WI38 (cell line): Measurements from ENCODE around the gene AKAP12.
"Not testable (repeated sequence)": the region's sequence is repeated elsewhere in the genome, so short reads cannot be mapped to it uniquely, and the experiment has no call there.

Experiments used
- H3K4me3 ChIP-seq: 2 replicates; pipeline ENCODE4 v1.5.1; 2011; ENCODE audit warnings: low read depth, mild to moderate bottlenecking, control low read depth, low read length
- TF ChIP-seq, protein P1 (sequence below): IDR thresholded peaks from 2 replicates; pipeline ENCODE4 v1.5.1; 2012; ENCODE audit warnings: low read depth, mild to moderate bottlenecking, control low read depth, low read length

AKAP12 gene

DNA sequence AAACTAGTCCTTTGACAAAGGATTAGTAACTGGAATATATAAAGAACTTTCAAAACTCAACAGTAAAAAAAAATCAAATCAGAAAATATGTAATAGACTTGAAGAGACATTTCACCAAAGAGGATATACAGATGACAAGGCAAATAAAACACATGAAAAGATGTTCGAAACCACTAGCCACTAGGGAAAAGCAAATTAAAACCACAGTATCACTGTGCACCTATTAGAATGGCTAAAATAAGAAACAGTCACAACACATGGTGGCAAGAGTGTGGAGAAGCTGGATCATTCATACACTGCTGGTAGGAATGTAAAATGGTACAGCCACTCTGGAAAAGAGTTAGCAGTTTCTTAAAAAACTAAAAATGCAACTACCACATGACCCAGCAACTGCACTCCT is 136.7 kb downstream of the AKAP12 start:
- TF ChIP-seq, protein P1, sequence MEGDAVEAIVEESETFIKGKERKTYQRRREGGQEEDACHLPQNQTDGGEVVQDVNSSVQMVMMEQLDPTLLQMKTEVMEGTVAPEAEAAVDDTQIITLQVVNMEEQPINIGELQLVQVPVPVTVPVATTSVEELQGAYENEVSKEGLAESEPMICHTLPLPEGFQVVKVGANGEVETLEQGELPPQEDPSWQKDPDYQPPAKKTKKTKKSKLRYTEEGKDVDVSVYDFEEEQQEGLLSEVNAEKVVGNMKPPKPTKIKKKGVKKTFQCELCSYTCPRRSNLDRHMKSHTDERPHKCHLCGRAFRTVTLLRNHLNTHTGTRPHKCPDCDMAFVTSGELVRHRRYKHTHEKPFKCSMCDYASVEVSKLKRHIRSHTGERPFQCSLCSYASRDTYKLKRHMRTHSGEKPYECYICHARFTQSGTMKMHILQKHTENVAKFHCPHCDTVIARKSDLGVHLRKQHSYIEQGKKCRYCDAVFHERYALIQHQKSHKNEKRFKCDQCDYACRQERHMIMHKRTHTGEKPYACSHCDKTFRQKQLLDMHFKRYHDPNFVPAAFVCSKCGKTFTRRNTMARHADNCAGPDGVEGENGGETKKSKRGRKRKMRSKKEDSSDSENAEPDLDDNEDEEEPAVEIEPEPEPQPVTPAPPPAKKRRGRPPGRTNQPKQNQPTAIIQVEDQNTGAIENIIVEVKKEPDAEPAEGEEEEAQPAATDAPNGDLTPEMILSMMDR, result no peak
- H3K4me3 ChIP-seq, result no peak overlapping the region

- TF ChIP-seq, protein P1, result no peak
- no peak overlapping the region for H3K4me3 ChIP-seq
Measured at GRCh38 chr6:151377095-151377494, 137.3 kb downstream of the AKAP12 start.

DNA sequence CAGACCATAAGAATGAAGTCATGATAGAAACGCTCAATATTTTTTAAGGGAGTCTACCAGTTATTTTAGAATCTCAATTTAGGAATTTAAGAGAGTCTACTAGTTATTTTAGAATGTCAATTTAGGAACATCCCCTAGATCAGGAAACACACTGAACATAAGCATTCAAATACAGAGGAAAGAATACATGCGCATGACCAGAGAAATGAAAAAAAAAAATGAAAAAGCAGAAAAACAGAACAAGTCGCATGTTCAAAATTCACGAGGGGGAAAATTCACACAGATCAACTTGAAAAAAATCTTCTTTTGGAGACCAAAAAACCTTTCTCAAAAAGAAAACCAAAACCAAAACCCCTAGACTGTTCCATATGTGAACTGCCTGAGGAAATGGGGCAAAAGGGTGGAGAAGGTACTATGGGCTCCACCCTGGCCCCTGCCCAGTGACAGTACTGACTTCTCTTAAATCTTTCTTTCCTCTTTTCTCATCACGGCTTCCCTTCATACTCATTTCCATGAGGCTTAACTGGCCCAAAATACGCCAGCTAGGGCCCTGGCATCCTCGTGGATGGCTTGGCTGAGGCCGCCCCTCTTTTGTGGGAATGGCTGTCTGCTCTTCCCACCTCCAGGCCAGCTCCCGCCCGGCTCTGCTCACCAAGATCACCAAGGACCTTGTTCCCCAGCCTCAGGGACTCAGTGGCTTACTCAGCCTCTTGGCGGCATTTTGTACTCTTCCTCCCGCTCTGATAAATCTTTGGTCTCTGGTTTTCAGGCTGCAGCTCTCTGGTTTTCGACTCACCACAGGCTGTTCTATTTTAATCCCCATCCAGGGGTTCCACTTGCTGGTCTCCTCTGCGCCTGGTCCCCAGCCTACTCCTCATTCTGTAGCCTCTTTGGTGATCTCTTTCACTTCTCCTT is 140.4 kb downstream of the AKAP12 start:
- no peak overlapping the region for H3K4me3 ChIP-seq
- TF ChIP-seq, protein P1, result no peak

DNA sequence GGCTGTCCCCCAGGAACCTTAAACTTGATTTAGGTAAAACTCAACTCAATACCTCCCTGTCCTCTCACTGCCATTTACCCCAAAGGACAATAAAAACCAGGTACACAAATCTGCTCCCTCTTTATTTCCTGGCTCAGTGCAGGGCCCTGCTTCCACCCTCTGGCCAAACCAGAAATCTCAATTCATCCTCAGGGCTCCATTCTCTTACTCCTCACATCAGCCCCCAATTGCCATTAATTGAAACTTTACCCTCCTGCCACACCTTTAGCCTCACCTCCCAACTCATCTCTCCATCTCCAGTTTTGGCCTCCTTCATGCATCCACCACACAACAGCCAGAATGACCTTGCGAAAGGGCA is 141.1 kb downstream of the AKAP12 start:
- H3K4me3 ChIP-seq, result no peak overlapping the region

DNA sequence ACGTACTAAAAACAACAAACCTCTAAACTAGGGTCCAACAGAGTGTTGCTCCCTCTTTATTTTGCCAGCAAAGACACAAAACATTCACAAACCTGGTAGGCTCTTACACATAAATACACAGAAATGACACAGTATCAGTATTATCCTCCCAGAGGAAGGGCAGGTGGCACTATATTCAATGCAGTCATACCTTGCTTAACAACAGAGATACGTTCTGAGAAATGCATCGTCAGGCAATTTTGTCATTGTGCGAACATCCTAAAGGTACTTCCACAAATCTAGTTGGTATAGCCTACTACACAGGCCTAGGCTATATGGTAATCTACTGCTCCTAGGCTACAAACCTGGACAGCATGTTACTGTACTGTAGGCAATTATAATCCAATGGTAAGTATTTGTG is 142.0 kb downstream of the AKAP12 start:
- TF ChIP-seq, protein P1, result no peak
- H3K4me3 ChIP-seq, result no peak overlapping the region

More for the DNA sequence above, 141.1 kb downstream of the AKAP12 start:
- TF ChIP-seq, protein P1, result no peak

- H3K4me3 ChIP-seq, result not testable (repeated sequence)
Measured at GRCh38 chr6:151382631-151383030, 142.9 kb downstream of the AKAP12 start.

DNA sequence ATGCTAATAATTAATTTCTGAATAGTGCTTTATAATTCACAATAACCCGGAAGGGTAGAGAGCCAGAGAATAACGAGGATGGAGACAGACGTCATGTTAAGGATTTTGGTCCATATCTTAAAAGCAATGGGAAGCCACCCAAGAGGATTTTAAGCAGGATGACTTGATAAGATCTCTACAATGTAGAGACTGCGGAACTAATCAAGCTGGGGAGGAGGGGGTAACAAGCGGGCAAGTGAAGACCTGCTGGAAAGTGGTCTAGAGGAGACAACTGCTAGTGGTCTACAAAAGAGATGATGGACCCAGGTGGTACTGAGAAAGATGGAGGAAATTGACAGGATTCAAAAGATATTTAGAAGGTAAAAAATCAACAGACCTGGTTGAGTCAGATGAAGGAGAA is 144.4 kb downstream of the AKAP12 start:
- no peak overlapping the region for H3K4me3 ChIP-seq
- TF ChIP-seq, protein P1, result no peak
